ENCODE results near the gene CHERP. TPM values are rescaled to one million over a fixed set of nuclear protein-coding genes. Genes with fewer than 3 reads are reported as not detected.

The CHERP gene
- total and polyA plus RNA-seq, 2 of the 4 experiments (the other 2 are of a cell fraction), result 0.54 to 13.5 TPM

DNA sequence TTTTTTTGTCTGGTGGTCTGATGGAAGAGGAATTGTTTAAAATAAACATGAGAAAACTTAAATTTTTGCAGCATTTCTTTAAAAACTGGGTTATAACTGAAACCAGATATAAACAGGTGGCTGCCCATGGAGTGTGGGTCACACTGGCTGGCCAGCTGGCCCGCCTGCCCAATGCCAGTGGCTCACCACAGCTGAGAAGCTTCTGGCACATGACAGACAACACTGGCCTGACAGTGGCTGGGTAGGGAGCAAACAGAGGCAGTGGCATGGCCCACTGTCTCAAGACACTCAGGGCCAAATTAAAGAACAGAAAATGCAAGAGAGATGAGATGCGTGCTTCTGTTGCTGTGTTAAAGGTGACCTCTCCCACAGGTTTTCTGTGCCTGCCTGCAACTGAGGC lies 33.0 kb upstream of the CHERP start:
- Histone ChIP-seq H4K91ac (ENCODE audit: insufficient read depth, low read depth, low read length) (no peak overlapping the region), H2BK15ac (ENCODE audit: low read depth, low read length) (no peak overlapping the region), H3K27ac (ENCODE audit: insufficient read depth, low read length) (no peak overlapping the region), H3K36me3 (ENCODE audit: control insufficient read depth, insufficient read depth, low read length) (peaks cover 32% of the 10 kb centered on the region), H3K4ac (ENCODE audit: low read depth, low read length) (no peak overlapping the region), H2BK120ac (ENCODE audit: low read depth, low read length) (no peak overlapping the region), H2BK5ac (ENCODE audit: low read depth, low read length, poor library complexity, severe bottlenecking) (no peak overlapping the region), H2AK9ac (replicated peaks; ENCODE audit: low read depth, low read length, poor library complexity) (no peak overlapping the region), H3K9ac (ENCODE audit: low read depth, low read length) (no peak overlapping the region), H3K18ac (ENCODE audit: low read depth, low read length) (no peak overlapping the region), H3K4me3 (ENCODE audit: insufficient read depth, low read depth, low read length) (no peak overlapping the region), H3K27me3 (ENCODE audit: control insufficient read depth, insufficient read depth, low read length) (no peaks in the 10 kb centered on the region), H3K56ac (ENCODE audit: extremely low read depth, insufficient read depth, low read length) (no peak overlapping the region), H3K9me1 (ENCODE audit: insufficient read depth, low read length) (peaks cover 25% of the 10 kb centered on the region), H3K79me1 (ENCODE audit: low read depth in 1 of 2, low read length in 2 of 2) (peaks cover 39 to 85% of the 10 kb centered on the region in 2 experiments), H2AFZ (replicated peaks; ENCODE audit: low read length, poor library complexity) (no peak overlapping the region), H4K5ac (ENCODE audit: low read depth, low read length) (no peak overlapping the region), H3K23ac (ENCODE audit: low read depth, low read length) (no peak overlapping the region), H2AK5ac (ENCODE audit: low read depth, low read length) (no peak overlapping the region), H4K8ac (ENCODE audit: low read depth in 2 of 2, low read length in 2 of 2) (no peak overlapping the region), H3K9me3 (ENCODE audit: control insufficient read depth, insufficient read depth, low read length) (no peaks in the 10 kb centered on the region), H4K20me1 (ENCODE audit: insufficient read depth, low read length) (peaks cover 60% of the 10 kb centered on the region), H3K4me1 (ENCODE audit: control insufficient read depth, insufficient read depth, low read length) (peaks cover 10% of the 10 kb centered on the region), H2BK20ac (ENCODE audit: low read depth, low read length) (no peak overlapping the region), H3K4me2 (ENCODE audit: low read depth, low read length) (no peak overlapping the region), H3K14ac (replicated peaks; ENCODE audit: low read depth, low read length) (no peak overlapping the region)
- dilution Hi-C loops (cut with HindIII; ENCODE audit: low sequenced_read_pairs, unreplicated experiment) (no loop called here), in situ Hi-C loops (cut with MboI; ENCODE audit: low sequenced_read_pairs) (no loop called here), intact Hi-C loops (cut with micrococcal nuclease) (no loop called here)
- BruUV-seq (replicated peaks), result no TSS peak
- POLR2A ChIA-PET (ENCODE audit: unreplicated experiment), result no interaction called here
- TF ChIP-seq RCOR1 (IDR thresholded peaks at IDR 0.05; ENCODE audit: insufficient replicate concordance, low read length), result no peak
- TF ChIP-seq BHLHE40 (IDR thresholded peaks at IDR 0.05; ENCODE audit: low read depth, low read length), result no peak
- no peak for TF ChIP-seq RFX5 (IDR thresholded peaks at IDR 0.05; ENCODE audit: low read depth, low read length)
- TF ChIP-seq, protein P1, sequence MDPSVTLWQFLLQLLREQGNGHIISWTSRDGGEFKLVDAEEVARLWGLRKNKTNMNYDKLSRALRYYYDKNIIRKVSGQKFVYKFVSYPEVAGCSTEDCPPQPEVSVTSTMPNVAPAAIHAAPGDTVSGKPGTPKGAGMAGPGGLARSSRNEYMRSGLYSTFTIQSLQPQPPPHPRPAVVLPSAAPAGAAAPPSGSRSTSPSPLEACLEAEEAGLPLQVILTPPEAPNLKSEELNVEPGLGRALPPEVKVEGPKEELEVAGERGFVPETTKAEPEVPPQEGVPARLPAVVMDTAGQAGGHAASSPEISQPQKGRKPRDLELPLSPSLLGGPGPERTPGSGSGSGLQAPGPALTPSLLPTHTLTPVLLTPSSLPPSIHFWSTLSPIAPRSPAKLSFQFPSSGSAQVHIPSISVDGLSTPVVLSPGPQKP (IDR thresholded peaks at IDR 0.05; ENCODE audit: borderline replicate concordance, low read depth, low read length), result no peak
- TF ChIP-seq SMC3 (IDR thresholded peaks at IDR 0.05; ENCODE audit: low read depth, low read length), result no peak
- TF ChIP-seq CHD1 (IDR thresholded peaks at IDR 0.05; ENCODE audit: low read depth, low read length), result no peak
- no peak for TF ChIP-seq NFE2L2 (IDR thresholded peaks at IDR 0.05; ENCODE audit: low read depth, low read length)
- TF ChIP-seq FOS (IDR thresholded peaks at IDR 0.05; ENCODE audit: low read depth, low read length), result no peak
- TF ChIP-seq MAZ (IDR thresholded peaks at IDR 0.05; ENCODE audit: borderline replicate concordance, low read depth, low read length), result no peak
- no peak for TF ChIP-seq MAFK (IDR thresholded peaks at IDR 0.05; ENCODE audit: low read depth, low read length)
- TF ChIP-seq RAD21 (IDR thresholded peaks at IDR 0.05; ENCODE audit: low read length), result no peak
- DNase-seq (no peak), ATAC-seq (ENCODE audit: low read depth) (no peak)
- CTCF ChIA-PET, result no interaction called here
- WGBS, 2 experiments (ENCODE audit: extremely low coverage in 2 of 2, insufficient read length in 1 of 2), result 100% methylated on average over 1 of the region's 2 CpGs; no CpG with 5 or more reads in 1 of the 2 experiments
